Prostate gland (tissue), 2 donors: Measurements from ENCODE around the gene CYREN.

Source experiments
- POLR2A ChIP-seq: fragments of 450-650 bp; IDR thresholded peaks from one replicate; pipeline ENCODE4 v1.6.1; 2016; ENCODE audit warnings: antibody characterized with exemption, mild to moderate bottlenecking
- TF ChIP-seq, protein P1 (sequence below), 4 experiments: fragments of 200-600 bp in 2 of 4; fragments of 450-650 bp in 2 of 4; sonication (generic) in 2 of 4; IDR thresholded peaks; 1 replicate in 3 of 4; 2 replicates in 1 of 4; pipeline ENCODE4 v1.5.1; 2016 to 2019; ENCODE audit warnings: antibody characterized with exemption in 4 of 4, mild to moderate bottlenecking in 2 of 4, moderate library complexity in 2 of 4

DNA sequence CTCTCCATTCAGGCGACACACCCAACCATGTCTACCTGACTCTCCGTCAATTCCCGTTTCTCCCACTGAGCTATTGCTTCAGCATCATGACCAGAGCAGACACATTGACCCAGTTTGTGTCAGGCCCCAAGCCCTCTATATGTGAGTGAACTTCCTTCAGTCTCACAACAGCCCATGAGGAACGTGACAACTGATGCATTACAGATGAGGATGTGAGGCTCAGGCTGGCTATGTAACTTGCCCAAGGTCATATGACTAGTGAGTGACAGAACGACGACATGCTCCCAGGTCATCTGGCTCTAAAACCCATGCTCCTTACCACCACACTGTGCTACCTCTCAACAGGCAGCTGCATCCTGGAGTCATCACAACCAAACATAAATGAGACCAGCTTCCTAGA, 19.0 kb downstream of the CYREN start:
- TF ChIP-seq, protein P1, sequence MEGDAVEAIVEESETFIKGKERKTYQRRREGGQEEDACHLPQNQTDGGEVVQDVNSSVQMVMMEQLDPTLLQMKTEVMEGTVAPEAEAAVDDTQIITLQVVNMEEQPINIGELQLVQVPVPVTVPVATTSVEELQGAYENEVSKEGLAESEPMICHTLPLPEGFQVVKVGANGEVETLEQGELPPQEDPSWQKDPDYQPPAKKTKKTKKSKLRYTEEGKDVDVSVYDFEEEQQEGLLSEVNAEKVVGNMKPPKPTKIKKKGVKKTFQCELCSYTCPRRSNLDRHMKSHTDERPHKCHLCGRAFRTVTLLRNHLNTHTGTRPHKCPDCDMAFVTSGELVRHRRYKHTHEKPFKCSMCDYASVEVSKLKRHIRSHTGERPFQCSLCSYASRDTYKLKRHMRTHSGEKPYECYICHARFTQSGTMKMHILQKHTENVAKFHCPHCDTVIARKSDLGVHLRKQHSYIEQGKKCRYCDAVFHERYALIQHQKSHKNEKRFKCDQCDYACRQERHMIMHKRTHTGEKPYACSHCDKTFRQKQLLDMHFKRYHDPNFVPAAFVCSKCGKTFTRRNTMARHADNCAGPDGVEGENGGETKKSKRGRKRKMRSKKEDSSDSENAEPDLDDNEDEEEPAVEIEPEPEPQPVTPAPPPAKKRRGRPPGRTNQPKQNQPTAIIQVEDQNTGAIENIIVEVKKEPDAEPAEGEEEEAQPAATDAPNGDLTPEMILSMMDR (IDR thresholded peaks at IDR 0.05), result no peak
- TF ChIP-seq POLR2A, result no peak
